ENCODE data around the gene ZNF609. TPM values are rescaled to one million over a fixed set of nuclear protein-coding genes. Genes with fewer than 3 reads are reported as not detected.
"Not testable (repeated sequence)": the region's sequence is repeated elsewhere in the genome, so short reads cannot be mapped to it uniquely, and the experiment has no call there.

The ZNF609 gene
- total RNA-seq, 1 donor from 2014 or later, result 80.5 TPM

DNA sequence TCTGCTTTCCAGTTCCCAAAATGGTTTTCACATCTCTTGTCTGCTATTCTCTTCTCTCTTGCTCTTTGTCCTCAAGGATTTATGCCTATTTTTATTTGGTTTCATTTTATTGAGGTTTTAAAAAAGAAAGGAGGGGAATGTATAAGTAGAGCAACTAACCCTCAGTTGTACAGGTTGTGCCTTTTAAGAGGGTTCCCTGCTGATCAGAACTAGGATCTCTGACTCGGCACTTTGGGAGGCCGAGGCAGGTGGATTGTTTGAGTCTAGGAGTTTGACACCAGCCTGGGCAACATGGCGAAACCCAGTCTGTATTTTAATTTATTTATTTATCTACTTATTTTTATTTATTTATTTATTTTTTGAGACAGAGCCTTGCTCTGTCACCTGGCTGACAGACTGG lies 123.6 kb downstream of the ZNF609 start:
- TF ChIP-seq, protein P1, sequence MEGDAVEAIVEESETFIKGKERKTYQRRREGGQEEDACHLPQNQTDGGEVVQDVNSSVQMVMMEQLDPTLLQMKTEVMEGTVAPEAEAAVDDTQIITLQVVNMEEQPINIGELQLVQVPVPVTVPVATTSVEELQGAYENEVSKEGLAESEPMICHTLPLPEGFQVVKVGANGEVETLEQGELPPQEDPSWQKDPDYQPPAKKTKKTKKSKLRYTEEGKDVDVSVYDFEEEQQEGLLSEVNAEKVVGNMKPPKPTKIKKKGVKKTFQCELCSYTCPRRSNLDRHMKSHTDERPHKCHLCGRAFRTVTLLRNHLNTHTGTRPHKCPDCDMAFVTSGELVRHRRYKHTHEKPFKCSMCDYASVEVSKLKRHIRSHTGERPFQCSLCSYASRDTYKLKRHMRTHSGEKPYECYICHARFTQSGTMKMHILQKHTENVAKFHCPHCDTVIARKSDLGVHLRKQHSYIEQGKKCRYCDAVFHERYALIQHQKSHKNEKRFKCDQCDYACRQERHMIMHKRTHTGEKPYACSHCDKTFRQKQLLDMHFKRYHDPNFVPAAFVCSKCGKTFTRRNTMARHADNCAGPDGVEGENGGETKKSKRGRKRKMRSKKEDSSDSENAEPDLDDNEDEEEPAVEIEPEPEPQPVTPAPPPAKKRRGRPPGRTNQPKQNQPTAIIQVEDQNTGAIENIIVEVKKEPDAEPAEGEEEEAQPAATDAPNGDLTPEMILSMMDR (IDR thresholded peaks at IDR 0.05; ENCODE audit: partially characterized antibody, unreplicated experiment), result no peak
- H3K27ac Mint-ChIP-seq (ENCODE audit: unreplicated experiment), result no peak overlapping the region

DNA sequence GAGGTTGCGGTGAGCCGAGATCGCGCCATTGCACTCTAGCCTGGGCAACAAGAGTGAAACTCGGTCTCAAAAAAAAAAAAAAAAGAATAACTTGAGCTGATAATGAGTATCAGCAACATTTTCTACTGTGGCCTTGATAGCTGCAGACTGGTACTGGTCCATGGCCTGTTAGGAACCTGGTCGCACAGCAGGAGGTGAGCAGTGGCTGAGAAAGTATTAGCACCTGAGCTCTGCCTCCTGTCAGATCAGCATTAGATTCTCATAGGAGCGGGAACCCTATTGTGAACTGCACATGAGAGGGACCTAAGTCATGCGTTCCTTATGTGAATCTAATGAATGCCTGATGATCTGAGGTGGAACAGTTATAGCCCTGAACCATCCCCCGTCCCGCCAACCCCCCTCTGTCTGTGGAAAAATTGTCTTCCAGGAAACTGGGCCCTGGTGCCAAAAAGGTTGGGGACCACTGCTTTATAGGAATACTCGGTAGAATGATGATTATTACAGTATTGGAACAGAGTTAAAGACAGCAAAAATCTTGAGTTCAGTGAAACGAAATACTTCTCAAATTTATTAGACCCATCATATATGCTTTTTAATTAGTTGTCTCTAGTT lies 126.0 kb downstream of the ZNF609 start:
- H3K4me3 Mint-ChIP-seq (ENCODE audit: unreplicated experiment), result no peak overlapping the region
- TF ChIP-seq, protein P1 (IDR thresholded peaks at IDR 0.05; ENCODE audit: partially characterized antibody, unreplicated experiment), result no peak
- H3K27me3 Mint-ChIP-seq (ENCODE audit: unreplicated experiment), result peaks cover 3% of the 10 kb centered on the region
- H3K4me1 Mint-ChIP-seq (ENCODE audit: low read depth, unreplicated experiment), result peaks cover 9% of the 10 kb centered on the region
- H3K27ac Mint-ChIP-seq (ENCODE audit: unreplicated experiment), result no peak overlapping the region
- DNase-seq, result no peak
- H3K36me3 Mint-ChIP-seq (ENCODE audit: unreplicated experiment), result no peaks in the 10 kb centered on the region
- H3K9me3 Mint-ChIP-seq (ENCODE audit: unreplicated experiment), result peaks cover 2% of the 10 kb centered on the region

More for the DNA sequence above, 123.6 kb downstream of the ZNF609 start:
- Mint-ChIP-seq H3K4me3 (ENCODE audit: unreplicated experiment) (no peak overlapping the region), H3K27me3 (ENCODE audit: unreplicated experiment) (peaks cover 4% of the 10 kb centered on the region), H3K36me3 (ENCODE audit: unreplicated experiment) (peaks cover 7% of the 10 kb centered on the region), H3K4me1 (ENCODE audit: low read depth, unreplicated experiment) (peaks cover 9% of the 10 kb centered on the region), H3K9me3 (ENCODE audit: unreplicated experiment) (peaks cover 2% of the 10 kb centered on the region)
- DNase-seq, result no peak

DNA sequence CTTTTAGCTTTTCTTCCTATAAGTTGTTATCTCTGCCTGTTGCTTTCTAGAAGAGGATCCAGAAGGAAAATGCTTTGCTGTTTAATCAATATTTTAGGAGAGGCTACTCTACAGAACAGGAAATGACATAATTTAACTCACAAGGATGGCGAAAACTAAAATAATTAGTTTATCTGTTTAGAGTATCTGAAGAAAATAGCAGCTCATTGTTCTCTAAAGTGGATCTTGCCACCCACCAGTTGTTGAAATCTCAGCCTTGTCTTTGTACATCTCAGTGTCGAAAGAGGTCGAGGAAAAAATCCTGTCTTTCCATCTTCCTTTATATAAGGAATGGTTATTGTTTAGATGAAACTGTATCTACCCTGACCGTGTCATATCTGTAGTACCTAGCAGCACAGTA lies 126.6 kb downstream of the ZNF609 start:
- Mint-ChIP-seq H3K4me1 (ENCODE audit: low read depth, unreplicated experiment) (peaks cover 9% of the 10 kb centered on the region), H3K36me3 (ENCODE audit: unreplicated experiment) (no peaks in the 10 kb centered on the region), H3K4me3 (ENCODE audit: unreplicated experiment) (no peak overlapping the region), H3K9me3 (ENCODE audit: unreplicated experiment) (peaks cover 2% of the 10 kb centered on the region), H3K27ac (ENCODE audit: unreplicated experiment) (no peak overlapping the region), H3K27me3 (ENCODE audit: unreplicated experiment) (peaks cover 3% of the 10 kb centered on the region)
- DNase-seq, result no peak
- TF ChIP-seq, protein P1 (IDR thresholded peaks at IDR 0.05; ENCODE audit: partially characterized antibody, unreplicated experiment), result no peak

DNA sequence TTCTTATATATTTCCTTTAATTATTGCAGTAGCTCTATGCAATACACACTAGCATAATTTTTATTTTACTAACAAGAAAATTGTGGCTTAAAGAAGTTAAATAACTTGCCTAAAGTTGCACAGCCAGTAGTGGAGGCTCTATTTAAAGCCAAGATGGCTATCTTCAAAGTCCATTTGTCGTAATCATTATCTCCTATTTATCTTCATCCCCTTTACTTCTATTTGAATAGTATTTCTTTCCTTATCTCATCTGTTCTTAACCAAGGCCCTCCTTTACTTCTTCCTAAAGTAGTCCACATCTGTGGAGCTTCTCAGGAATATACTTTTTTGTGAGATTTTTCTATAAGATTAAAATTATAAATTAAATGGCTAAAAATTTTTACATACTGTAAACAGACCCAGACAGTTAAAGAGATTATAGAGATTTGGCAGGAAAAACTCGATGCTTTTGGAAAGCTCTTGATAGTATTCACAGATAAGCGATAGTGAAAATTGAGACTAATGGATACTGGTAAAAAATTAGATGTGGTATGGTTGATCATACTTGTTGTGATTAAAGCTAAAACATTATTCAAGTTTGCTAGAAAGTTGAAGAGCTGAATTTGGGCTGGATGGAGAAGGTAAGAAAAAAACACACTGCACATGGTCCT lies 129.2 kb downstream of the ZNF609 start:
- H3K36me3 Mint-ChIP-seq (ENCODE audit: unreplicated experiment), result no peaks in the 10 kb centered on the region

DNA sequence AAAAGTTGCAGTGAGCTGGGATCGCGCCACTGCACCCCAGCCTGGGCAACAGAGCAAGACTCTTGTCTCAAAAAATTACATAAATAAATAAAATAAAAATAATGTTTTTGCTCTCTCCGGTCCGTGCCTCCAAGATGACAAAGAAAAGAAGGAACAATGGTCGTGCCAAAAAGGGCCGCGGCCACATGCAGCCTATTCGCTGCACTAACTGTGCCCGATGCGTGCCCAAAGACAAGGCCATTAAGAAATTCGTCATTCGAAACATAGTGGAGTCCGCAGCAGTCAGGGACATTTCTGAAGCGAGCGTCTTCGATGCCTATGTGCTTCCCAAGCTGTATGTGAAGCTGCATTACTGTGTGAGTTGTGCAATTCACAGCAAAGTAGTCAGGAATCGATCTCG lies 132.5 kb downstream of the ZNF609 start:
- H3K4me1 Mint-ChIP-seq (ENCODE audit: low read depth, unreplicated experiment), result peaks cover 13% of the 10 kb centered on the region
- not testable (repeated sequence) for H3K27ac Mint-ChIP-seq (ENCODE audit: unreplicated experiment); H3K36me3 Mint-ChIP-seq (ENCODE audit: unreplicated experiment); H3K4me3 Mint-ChIP-seq (ENCODE audit: unreplicated experiment); H3K9me3 Mint-ChIP-seq (ENCODE audit: unreplicated experiment); DNase-seq; H3K27me3 Mint-ChIP-seq (ENCODE audit: unreplicated experiment)

More for the DNA sequence above, 129.2 kb downstream of the ZNF609 start:
- Mint-ChIP-seq H3K9me3 (ENCODE audit: unreplicated experiment) (no peaks in the 10 kb centered on the region), H3K27me3 (ENCODE audit: unreplicated experiment) (peaks cover 4% of the 10 kb centered on the region), H3K4me3 (ENCODE audit: unreplicated experiment) (no peak overlapping the region), H3K4me1 (ENCODE audit: low read depth, unreplicated experiment) (peaks cover 9% of the 10 kb centered on the region), H3K27ac (ENCODE audit: unreplicated experiment) (no peak overlapping the region)
- TF ChIP-seq, protein P1 (IDR thresholded peaks at IDR 0.05; ENCODE audit: partially characterized antibody, unreplicated experiment), result no peak
- DNase-seq, result no peak

Data from glutamatergic neuron (in vitro differentiated cells).